SK-N-SH (cell line): ENCODE measurements around the gene SYAP1. TPM values are rescaled to one million over a fixed set of nuclear protein-coding genes. Genes with fewer than 3 reads are reported as not detected.

Source experiments
- CTCF ChIA-PET: fragments of 300-600, 350-600 bp; formaldehyde crosslinking; extraction: SDS; loops from one replicate; lab custom pipeline; 2021; lab: Yijun Ruan, JAX
- POLR2A ChIA-PET: fragments of 350-600 bp; sonication (Branson Sonifier 250); formaldehyde crosslinking; extraction: SDS; loops from one replicate; lab custom pipeline; 2020; ENCODE audit warnings: antibody characterized with exemption, inconsistent platforms; lab: Yijun Ruan, JAX
- DNase-seq: peaks from one replicate; pipeline ENCODE4 v3.0.0; 2012
- H2AFZ ChIP-seq: fragments of 200-600 bp; sonication (generic); 2 replicates; pipeline ENCODE4 v1.8.1; 2016; ENCODE audit warnings: antibody characterized with exemption, mild to moderate bottlenecking, low read depth
- H3F3A ChIP-seq: fragments of 200-600 bp; sonication (generic); replicated peaks from 2 replicates; pipeline ENCODE3; 2016; ENCODE audit warnings: antibody characterized with exemption, mild to moderate bottlenecking; ENCODE audit not compliant: insufficient read depth
- H3K27ac ChIP-seq, 2 experiments: fragments of 200-500 bp in 1 of 2; fragments of 200-600 bp in 1 of 2; sonication (Bioruptor generic) in 1 of 2; sonication (generic), shearing (Covaris generic) in 1 of 2; 2 replicates each; pipeline versions ENCODE4 v1.5.1 to v1.6.1; 2014 to 2016; ENCODE audit warnings: low read depth in 2 of 2, inconsistent platforms in 1 of 2, low read length in 1 of 2, mild to moderate bottlenecking in 1 of 2, mixed read lengths in 1 of 2
- H3K27me3 ChIP-seq: fragments of 200-600 bp; sonication (generic), shearing (Covaris generic); 2 replicates; pipeline ENCODE4 v1.6.1; 2016; ENCODE audit warnings: mixed run types; ENCODE audit not compliant: insufficient read depth
- H3K36me3 ChIP-seq, 2 experiments: fragments of 200-500 bp in 1 of 2; fragments of 200-600 bp in 1 of 2; sonication (Bioruptor generic) in 1 of 2; sonication (generic) in 1 of 2; replicated peaks in 1 of 2; 2 replicates each; pipeline versions ENCODE3 to v1.5.1; 2014 to 2016; ENCODE audit warnings: low read length in 1 of 2, mild to moderate bottlenecking in 1 of 2; ENCODE audit not compliant: insufficient read depth in 2 of 2, control insufficient read depth in 1 of 2
- H3K4me1 ChIP-seq, 2 experiments: fragments of 200-500 bp in 1 of 2; fragments of 200-600 bp in 1 of 2; sonication (Bioruptor generic) in 1 of 2; sonication (generic), shearing (Covaris generic) in 1 of 2; 2 replicates each; pipeline versions ENCODE4 v1.5.1 to v1.6.1; 2014 to 2016; ENCODE audit warnings: low read depth in 1 of 2, low read length in 1 of 2, mixed run types in 1 of 2; ENCODE audit not compliant: insufficient read depth in 2 of 2, control insufficient read depth in 1 of 2
- H3K4me2 ChIP-seq: fragments of 200-600 bp; sonication (generic), shearing (Covaris generic); 2 replicates; pipeline ENCODE4 v1.6.1; 2017; ENCODE audit warnings: mixed run types
- H3K4me3 ChIP-seq, 2 experiments: fragments of 200-500 bp in 1 of 2; fragments of 200-600 bp in 1 of 2; sonication (Bioruptor generic) in 1 of 2; sonication (generic), shearing (Covaris generic) in 1 of 2; 2 replicates each; pipeline versions ENCODE4 v1.5.1 to v1.8.1; 2014 to 2016; ENCODE audit warnings: low read depth in 2 of 2, inconsistent platforms in 1 of 2, low read length in 1 of 2, mild to moderate bottlenecking in 1 of 2, mixed read lengths in 1 of 2, moderate library complexity in 1 of 2
- H3K79me2 ChIP-seq: fragments of 200-600 bp; sonication (generic); 2 replicates; pipeline ENCODE4 v1.8.1; 2017; ENCODE audit warnings: mild to moderate bottlenecking; ENCODE audit not compliant: insufficient read depth
- H3K9ac ChIP-seq: fragments of 200-600 bp; sonication (generic); 2 replicates; pipeline ENCODE4 v1.6.1; 2017; ENCODE audit warnings: mixed run types
- H3K9me2 ChIP-seq: fragments of 200-600 bp; sonication (generic); 2 replicates; pipeline ENCODE4 v1.6.1; 2017; ENCODE audit warnings: mixed run types
- H3K9me3 ChIP-seq: fragments of 200-600 bp; sonication (generic); 2 replicates; pipeline ENCODE4 v1.6.1; 2017; ENCODE audit warnings: mixed run types, mild to moderate bottlenecking, moderate library complexity
- H4K20me1 ChIP-seq: fragments of 200-600 bp; sonication (generic); 2 replicates; pipeline ENCODE4 v1.6.1; 2017; ENCODE audit warnings: mild to moderate bottlenecking, mixed run types; ENCODE audit not compliant: insufficient read depth
- CTCF ChIP-seq: fragments of 200-600 bp; sonication (generic); IDR thresholded peaks from 2 replicates; pipeline ENCODE4 v1.6.1; 2017; ENCODE audit warnings: antibody characterized with exemption, mild to moderate bottlenecking, moderate library complexity
- EP300 ChIP-seq, 2 experiments: IDR thresholded peaks; 2 replicates each; pipeline versions ENCODE4 v1.4.0 to v1.6.1; 2012; ENCODE audit warnings: borderline replicate concordance in 1 of 2, low read depth in 1 of 2, low read length in 1 of 2
- EZH2phosphoT487 ChIP-seq: fragments of 200-600 bp; sonication (generic); IDR thresholded peaks from 2 replicates; pipeline ENCODE4 v1.6.1; 2017; ENCODE audit warnings: low read depth, mixed run types, mild to moderate bottlenecking, antibody characterized with exemption, moderate library complexity, borderline replicate concordance
- FOXM1 ChIP-seq: IDR thresholded peaks from 2 replicates; pipeline ENCODE4 v1.4.0; 2012; ENCODE audit warnings: low read depth, mild to moderate bottlenecking
- GABPA ChIP-seq: IDR thresholded peaks from 2 replicates; pipeline ENCODE4 v1.4.0; 2012; ENCODE audit warnings: low read depth, mild to moderate bottlenecking
- IRF3 ChIP-seq: fragments of 150-350 bp; IDR thresholded peaks from 2 replicates; pipeline ENCODE4 v1.6.1; 2016; ENCODE audit warnings: mild to moderate bottlenecking, low read depth, low read length
- MEF2A ChIP-seq: IDR thresholded peaks from 2 replicates; pipeline ENCODE4 v1.4.0; 2012; ENCODE audit warnings: low read depth, borderline replicate concordance
- NFIC ChIP-seq: IDR thresholded peaks from 2 replicates; pipeline ENCODE4 v1.4.0; 2012; ENCODE audit warnings: borderline replicate concordance
- RCOR1 ChIP-seq: fragments of 150-350 bp; IDR thresholded peaks from 2 replicates; pipeline ENCODE4 v1.6.1; 2017; ENCODE audit warnings: antibody characterized with exemption, low read length
- RFX5 ChIP-seq: IDR thresholded peaks from 2 replicates; pipeline ENCODE4 v1.6.1; 2012; ENCODE audit warnings: mild to moderate bottlenecking, improper control_type of control experiment, low read length
- SIN3A ChIP-seq: IDR thresholded peaks from 2 replicates; pipeline ENCODE4 v1.6.1; 2012; ENCODE audit warnings: low read depth, mild to moderate bottlenecking, low read length, moderate library complexity, borderline replicate concordance
- TCF12 ChIP-seq: IDR thresholded peaks from 2 replicates; pipeline ENCODE4 v1.4.0; 2012
- TEAD4 ChIP-seq: IDR thresholded peaks from 2 replicates; pipeline ENCODE4 v1.4.0; 2012; ENCODE audit warnings: mild to moderate bottlenecking, borderline replicate concordance; ENCODE audit not compliant: insufficient read depth
- USF1 ChIP-seq: IDR thresholded peaks from 2 replicates; pipeline ENCODE4 v1.4.0; 2012; ENCODE audit warnings: low read depth, borderline replicate concordance
- YY1 ChIP-seq: IDR thresholded peaks from 2 replicates; pipeline ENCODE4 v1.4.0; 2012; ENCODE audit warnings: low read depth, mild to moderate bottlenecking
- WGBS: methylation state at CpG from one replicate; pipeline ENCODE4 v1.1.6; 2017; ENCODE audit warnings: low lambda C conversion rate; 5-methylcytosine and 5-hydroxymethylcytosine counted together
- polyA plus RNA-seq, 3 experiments: library from polyadenylated mRNA; depleted of rRNA; stranded (reverse); fragments of >200 nt; gene quantifications; 2 replicates each; pipeline ENCODE4 v1.2.3, GENCODE V29; 2012
- TF ChIP-seq, protein P1 (sequence below): IDR thresholded peaks from 2 replicates; pipeline ENCODE4 v1.4.0; 2012; ENCODE audit warnings: low read depth, borderline replicate concordance

The SYAP1 gene
- polyA plus RNA-seq, 1 of the 3 experiments (the other 2 are of a cell fraction) = 11.9 TPM

DNA sequence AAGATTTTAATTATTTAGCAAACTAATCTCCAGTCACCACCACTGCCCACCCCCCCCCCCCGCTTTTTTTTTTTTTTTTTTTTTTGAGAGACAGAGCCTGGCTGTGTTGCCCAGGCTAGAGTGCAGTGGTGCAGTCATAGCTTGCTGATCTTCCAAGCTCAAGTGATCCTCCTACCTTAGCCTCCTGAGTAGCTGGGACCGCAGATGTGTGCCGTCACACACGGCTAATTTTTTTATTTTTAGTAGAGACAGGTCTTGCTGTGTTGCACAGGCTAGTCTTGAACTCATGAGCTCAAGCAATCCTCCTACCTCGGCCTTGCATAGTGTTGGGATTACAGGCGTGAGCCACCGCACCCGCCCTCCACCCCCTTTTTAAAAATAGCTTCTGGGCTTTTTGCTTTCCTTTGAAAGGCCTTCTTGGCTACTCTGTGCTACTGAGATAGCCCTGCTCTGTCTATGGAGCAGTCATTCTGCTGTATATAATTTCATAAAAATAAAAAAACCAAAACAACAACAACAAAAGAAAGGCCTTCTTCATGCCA, 85.6 kb downstream of the SYAP1 start:
- POLR2A ChIA-PET = no interaction called here
- no peak overlapping the region for H3K27ac ChIP-seq
- no peaks in the 10 kb centered on the region for H3K9me3 ChIP-seq
- no peaks in the 10 kb centered on the region for H3K27me3 ChIP-seq
- no peak overlapping the region for H2AFZ ChIP-seq
- H3K9ac ChIP-seq = no peak overlapping the region
- H3K4me3 ChIP-seq = no peak overlapping the region
- no peak for DNase-seq
- WGBS = 98% methylated on average over 8 of the region's 8 CpGs
- no peaks in the 10 kb centered on the region for H4K20me1 ChIP-seq
- no peaks in the 10 kb centered on the region for H3K36me3 ChIP-seq
- CTCF ChIA-PET = interaction anchor here (1.0 kb wide), 1 partner anchor 21 kb away, joined by 3 read pairs; no protein-coding TSS in a partner anchor
- H3F3A ChIP-seq = no peaks in the 10 kb centered on the region
- peaks cover 0 to 8% of the 10 kb centered on the region in 2 experiments; a peak in 2 of 4 replicates for H3K4me1 ChIP-seq
- no peaks in the 10 kb centered on the region for H3K9me2 ChIP-seq
- H3K79me2 ChIP-seq = peaks cover 62% of the 10 kb centered on the region
- H3K4me2 ChIP-seq = no peak overlapping the region
- TF ChIP-seq TCF12 (no peak), TEAD4 (no peak), SIN3A (no peak), USF1 (no peak), MEF2A (no peak), IRF3 (no peak), EP300 (IDR thresholded peaks at IDR 0.05; ENCODE audit: borderline replicate concordance in 1 of 2, low read depth in 1 of 2, low read length in 1 of 2) (no peak), RFX5 (no peak), FOXM1 (no peak), GABPA (no peak), EZH2phosphoT487 (no peak), YY1 (no peak), NFIC (no peak), CTCF (no peak), RCOR1 (no peak)
- TF ChIP-seq, protein P1, sequence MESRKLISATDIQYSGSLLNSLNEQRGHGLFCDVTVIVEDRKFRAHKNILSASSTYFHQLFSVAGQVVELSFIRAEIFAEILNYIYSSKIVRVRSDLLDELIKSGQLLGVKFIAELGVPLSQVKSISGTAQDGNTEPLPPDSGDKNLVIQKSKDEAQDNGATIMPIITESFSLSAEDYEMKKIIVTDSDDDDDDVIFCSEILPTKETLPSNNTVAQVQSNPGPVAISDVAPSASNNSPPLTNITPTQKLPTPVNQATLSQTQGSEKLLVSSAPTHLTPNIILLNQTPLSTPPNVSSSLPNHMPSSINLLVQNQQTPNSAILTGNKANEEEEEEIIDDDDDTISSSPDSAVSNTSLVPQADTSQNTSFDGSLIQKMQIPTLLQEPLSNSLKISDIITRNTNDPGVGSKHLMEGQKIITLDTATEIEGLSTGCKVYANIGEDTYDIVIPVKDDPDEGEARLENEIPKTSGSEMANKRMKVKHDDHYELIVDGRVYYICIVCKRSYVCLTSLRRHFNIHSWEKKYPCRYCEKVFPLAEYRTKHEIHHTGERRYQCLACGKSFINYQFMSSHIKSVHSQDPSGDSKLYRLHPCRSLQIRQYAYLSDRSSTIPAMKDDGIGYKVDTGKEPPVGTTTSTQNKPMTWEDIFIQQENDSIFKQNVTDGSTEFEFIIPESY = no peak
